ENCODE results near the gene GLRA1. TPM values are rescaled to one million over a fixed set of nuclear protein-coding genes. Genes with fewer than 3 reads are reported as not detected.

The GLRA1 gene
- total and polyA plus RNA-seq, 5 experiments from 2014 or later = not detected

DNA sequence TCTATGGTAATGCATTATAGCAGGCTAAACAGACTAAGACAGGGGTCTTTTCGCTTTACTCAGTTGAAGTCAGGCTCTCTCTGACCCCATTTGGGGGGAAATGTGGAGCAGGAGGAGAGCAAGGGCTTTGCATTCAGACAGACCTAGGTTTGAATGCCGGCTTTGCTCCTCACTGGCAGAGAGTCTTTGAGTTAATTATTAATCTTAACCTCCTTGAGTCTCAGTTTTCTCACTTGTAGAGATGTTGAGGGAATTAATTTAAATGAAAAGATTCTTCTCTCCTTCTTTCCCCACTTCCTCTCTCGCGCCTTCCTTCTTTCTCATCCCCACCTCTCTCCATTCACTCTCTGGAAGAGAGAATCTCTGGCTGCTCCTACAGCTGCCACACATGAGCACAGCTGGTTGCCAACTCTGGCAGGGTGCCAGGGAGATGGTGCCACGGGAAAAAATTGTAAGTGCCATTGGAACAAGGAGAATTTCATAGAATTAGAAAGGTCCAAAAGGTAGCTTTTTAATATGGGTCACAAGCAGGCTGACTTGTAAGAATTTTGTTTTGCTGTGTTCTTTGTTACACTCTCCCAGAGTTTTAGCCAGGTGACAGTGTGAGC lies 25.2 kb upstream of the GLRA1 start:
- Mint-ChIP-seq H3K4me1 (peaks cover 16 to 32% (median 20%) of the 10 kb centered on the region in 4 donors), H3K27me3 (peaks cover 0 to 22% (median 10%) of the 10 kb centered on the region in 5 donors), H3K36me3 (no peaks in the 10 kb centered on the region), H3K9me3 (peaks cover 0 to 3% (median 0%) of the 10 kb centered on the region in 9 donors), H3K4me3 (no peak overlapping the region), H3K27ac (no peak overlapping the region)
- DNase-seq = no peak
- POLR2A ChIA-PET = no interaction called here
- no peak for ATAC-seq

DNA sequence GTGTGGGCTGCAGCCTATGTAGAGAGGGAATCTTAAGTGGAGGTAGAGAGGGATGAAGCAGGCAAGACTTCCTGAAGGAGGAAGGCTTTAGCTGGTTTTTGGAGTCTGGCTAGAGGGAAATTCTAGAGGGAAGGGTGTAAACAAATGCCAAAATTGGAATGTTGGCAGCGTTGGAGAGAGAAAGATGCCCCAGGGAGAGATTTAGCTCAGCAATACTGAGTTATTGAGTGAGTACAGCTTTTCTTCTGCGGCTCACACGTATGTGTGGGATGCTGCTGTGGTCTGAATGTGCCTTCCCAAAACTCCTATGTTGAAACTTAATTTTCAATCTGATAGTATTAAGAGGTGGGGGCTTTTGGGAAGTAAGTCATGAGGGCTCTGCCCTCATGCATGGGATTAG lies 24.5 kb upstream of the GLRA1 start:
- H3K4me3 Mint-ChIP-seq = no peak overlapping the region
- no peak overlapping the region for H3K27ac Mint-ChIP-seq
- POLR2A ChIA-PET = no interaction called here
- peaks cover 10 to 27% (median 15%) of the 10 kb centered on the region in 4 donors for H3K4me1 Mint-ChIP-seq
- no peaks in the 10 kb centered on the region for H3K36me3 Mint-ChIP-seq
- DNase-seq (no peak), ATAC-seq (no peak)
- H3K27me3 Mint-ChIP-seq = peaks cover 0 to 22% (median 10%) of the 10 kb centered on the region in 5 donors
- H3K9me3 Mint-ChIP-seq = peaks cover 0 to 3% (median 0%) of the 10 kb centered on the region in 9 donors

DNA sequence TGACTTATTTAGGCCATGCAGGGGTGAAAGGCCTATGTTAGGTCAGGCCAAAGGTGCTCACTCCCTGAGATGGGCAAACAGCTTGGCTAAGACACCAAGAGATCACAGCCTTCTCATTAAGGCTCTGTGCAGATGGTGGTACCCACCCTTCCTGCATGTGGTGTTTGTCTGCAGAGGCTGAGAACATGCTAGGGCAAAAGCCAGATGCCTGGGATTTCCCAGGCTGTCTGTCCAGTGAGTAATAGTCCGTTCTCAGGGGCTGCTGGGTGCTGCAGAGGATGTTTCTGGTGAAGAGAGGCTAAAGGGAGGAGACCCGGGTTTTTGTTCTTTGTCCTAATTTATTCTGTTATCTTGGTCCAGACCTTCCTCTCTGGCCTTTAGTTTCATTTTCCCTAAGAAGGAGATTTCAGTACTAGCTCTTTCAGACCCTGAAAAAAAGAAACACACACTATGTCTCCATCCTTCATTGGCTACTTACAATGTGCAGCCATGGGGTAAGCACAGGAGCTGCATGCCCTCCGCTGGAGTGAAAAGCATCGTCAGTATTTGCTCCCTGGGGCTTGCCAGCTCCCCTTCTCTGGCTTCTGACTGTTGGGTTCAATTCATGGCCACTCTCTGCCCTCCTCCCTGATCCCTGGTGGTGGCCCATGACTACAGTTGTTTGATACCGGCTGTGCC lies 23.4 kb upstream of the GLRA1 start:
- H3K27ac Mint-ChIP-seq = peak overlapping the region in 1 of 10 donors; percentile 49
- peak overlapping the region in 1 of 10 donors; percentile 15 for H3K4me3 Mint-ChIP-seq
- POLR2A ChIA-PET = no interaction called here
- H3K4me1 Mint-ChIP-seq = peaks cover 10 to 26% (median 13%) of the 10 kb centered on the region in 4 donors
- no peak for ATAC-seq
- H3K9me3 Mint-ChIP-seq = peaks cover 0 to 3% (median 0%) of the 10 kb centered on the region in 9 donors
- DNase-seq = no peak
- H3K36me3 Mint-ChIP-seq = no peaks in the 10 kb centered on the region
- H3K27me3 Mint-ChIP-seq = peaks cover 0 to 22% (median 9%) of the 10 kb centered on the region in 5 donors

DNA sequence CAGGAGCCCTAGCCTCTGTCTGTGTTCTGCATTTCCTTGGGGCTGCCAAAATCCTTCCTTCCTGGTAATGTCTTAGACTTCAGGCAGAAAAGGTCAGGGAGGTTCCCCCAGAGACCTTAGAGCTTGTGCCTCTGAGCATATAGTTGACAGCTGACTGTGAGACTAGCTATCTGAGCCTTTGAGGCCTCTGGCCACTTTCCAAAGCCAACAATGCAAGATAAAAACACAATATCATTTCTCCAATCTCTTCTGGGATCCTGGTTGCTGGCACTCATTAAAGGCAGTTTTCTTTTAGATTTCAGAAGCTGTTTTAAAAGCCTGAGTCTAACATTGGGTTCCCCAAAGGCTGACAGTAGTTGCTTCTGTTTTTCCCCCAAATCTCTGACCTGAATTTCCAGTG lies 13.2 kb upstream of the GLRA1 start:
- Mint-ChIP-seq H3K27me3 (peaks cover 0 to 9% (median 3%) of the 10 kb centered on the region in 5 donors), H3K9me3 (peaks cover 0 to 15% (median 9%) of the 10 kb centered on the region in 9 donors), H3K36me3 (peaks cover 0 to 17% (median 0%) of the 10 kb centered on the region in 3 donors), H3K27ac (no peak overlapping the region), H3K4me1 (no peaks in the 10 kb centered on the region), H3K4me3 (no peak overlapping the region)
- POLR2A ChIA-PET = no interaction called here
- ATAC-seq = no peak
- DNase-seq = no peak

DNA sequence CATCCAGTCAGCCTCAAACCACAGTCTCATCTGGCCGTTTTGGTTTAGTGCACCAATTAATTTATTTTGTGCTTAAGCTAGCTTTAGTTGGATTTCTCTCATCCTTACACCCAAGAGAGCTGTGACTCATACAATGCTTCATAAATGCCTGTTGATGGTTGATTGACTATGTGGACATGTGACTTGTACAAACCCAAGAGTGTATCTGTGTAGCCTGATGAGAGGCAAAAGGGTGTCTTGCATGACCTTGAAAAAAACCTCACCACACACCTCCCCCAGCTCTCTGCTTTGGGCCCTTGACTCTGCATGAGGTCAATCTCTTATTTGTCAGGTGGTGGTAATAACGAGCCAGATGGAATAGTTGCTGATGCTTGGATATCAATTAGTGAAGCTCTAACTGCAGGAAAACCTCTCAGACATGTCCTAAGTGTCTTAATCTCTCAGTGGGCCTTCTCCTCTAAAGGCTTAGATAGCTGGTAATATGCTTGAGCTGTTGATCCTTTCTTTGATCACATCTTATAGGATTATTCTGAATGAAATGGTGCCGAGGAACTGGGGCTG lies 10.6 kb upstream of the GLRA1 start:
- no peak overlapping the region for H3K4me3 Mint-ChIP-seq
- ATAC-seq = no peak
- no peak for DNase-seq
- no peak overlapping the region for H3K27ac Mint-ChIP-seq
- H3K36me3 Mint-ChIP-seq = peaks cover 0 to 33% (median 0%) of the 10 kb centered on the region in 3 donors
- POLR2A ChIA-PET = no interaction called here
- no peaks in the 10 kb centered on the region for H3K4me1 Mint-ChIP-seq
- peaks cover 0 to 9% (median 3%) of the 10 kb centered on the region in 5 donors for H3K27me3 Mint-ChIP-seq
- H3K9me3 Mint-ChIP-seq = peaks cover 14 to 40% (median 27%) of the 10 kb centered on the region in 9 donors

DNA sequence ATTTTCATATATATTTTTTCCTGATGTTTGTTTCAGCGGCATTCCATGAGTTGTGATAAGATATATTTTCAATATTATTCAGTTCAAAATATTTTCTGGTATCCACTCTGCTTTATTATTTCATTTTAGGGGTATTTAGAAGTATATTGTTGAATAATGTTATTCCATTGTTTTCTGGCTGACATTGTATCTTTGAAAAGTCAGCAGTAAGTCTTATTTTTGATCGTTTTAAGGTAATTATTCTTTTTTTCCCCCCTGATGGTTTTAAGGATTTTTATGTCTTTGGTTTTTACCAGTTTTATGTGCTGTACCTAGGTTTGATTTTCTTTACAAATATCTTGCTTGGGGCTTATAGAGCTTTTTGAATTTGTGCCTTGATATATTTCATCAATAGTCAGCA lies 6.6 kb upstream of the GLRA1 start:
- Mint-ChIP-seq H3K27me3 (peaks cover 7 to 27% (median 17%) of the 10 kb centered on the region in 5 donors), H3K4me1 (no peaks in the 10 kb centered on the region), H3K9me3 (peaks cover 14 to 48% (median 32%) of the 10 kb centered on the region in 9 donors), H3K4me3 (no peak overlapping the region), H3K36me3 (peaks cover 0 to 38% (median 3%) of the 10 kb centered on the region in 3 donors), H3K27ac (no peak overlapping the region)
- DNase-seq (no peak), ATAC-seq (no peak)
- POLR2A ChIA-PET = no interaction called here

DNA sequence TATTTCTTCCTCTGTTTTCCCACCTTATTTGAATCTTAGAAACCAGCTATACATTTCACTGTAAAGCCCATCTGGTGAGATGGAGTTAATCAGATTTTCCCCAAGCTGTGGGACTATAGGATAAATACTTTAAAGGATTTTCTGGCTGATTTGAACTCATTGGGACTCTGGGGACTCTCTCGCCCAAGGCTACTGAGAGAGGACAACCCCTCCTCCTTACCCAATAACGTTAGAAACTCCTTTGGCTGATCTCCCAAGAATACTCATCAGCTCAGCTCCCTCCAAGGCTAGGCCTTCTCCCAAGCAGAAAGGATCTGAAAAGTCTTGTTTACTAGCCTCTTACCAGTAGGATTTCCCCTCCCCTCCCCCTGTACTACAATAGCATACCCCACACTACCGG lies 1.5 kb upstream of the GLRA1 start:
- peaks cover 0 to 3% (median 0%) of the 10 kb centered on the region in 4 donors for H3K4me1 Mint-ChIP-seq
- peaks cover 0 to 36% (median 14%) of the 10 kb centered on the region in 9 donors for H3K9me3 Mint-ChIP-seq
- H3K27ac Mint-ChIP-seq = no peak overlapping the region
- DNase-seq (no peak), ATAC-seq (no peak)
- no peak overlapping the region for H3K4me3 Mint-ChIP-seq
- POLR2A ChIA-PET = no interaction called here
- H3K27me3 Mint-ChIP-seq = peaks cover 27 to 60% (median 34%) of the 10 kb centered on the region in 5 donors
- H3K36me3 Mint-ChIP-seq = peaks cover 0 to 21% (median 4%) of the 10 kb centered on the region in 3 donors

DNA sequence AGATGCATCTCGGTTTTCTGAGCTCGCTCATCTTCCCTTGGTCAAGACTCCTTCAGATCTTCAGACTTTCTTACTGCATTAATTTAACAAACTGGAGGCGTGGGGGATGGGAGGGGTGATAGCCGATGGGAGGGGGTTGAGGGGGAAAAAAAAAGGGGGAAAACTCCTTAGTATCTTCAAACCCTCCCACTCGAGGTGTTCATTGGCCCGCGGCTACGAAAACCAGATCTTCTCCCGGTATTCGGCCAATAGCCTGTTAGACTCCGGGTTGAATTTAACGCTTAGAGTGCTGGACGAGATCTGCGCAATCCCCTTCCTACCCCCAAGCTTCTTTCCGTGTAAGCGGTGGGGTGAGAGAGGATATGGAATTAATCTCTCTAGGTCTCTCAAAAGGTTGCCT lies 689 bp upstream of the GLRA1 start:
- H3K27me3 Mint-ChIP-seq = peaks cover 27 to 60% (median 34%) of the 10 kb centered on the region in 5 donors
- peaks cover 0 to 20% (median 4%) of the 10 kb centered on the region in 3 donors for H3K36me3 Mint-ChIP-seq
- H3K4me1 Mint-ChIP-seq = peaks cover 0 to 3% (median 0%) of the 10 kb centered on the region in 4 donors
- DNase-seq (no peak), ATAC-seq (no peak)
- no peak overlapping the region for H3K27ac Mint-ChIP-seq
- H3K9me3 Mint-ChIP-seq = peaks cover 0 to 29% (median 13%) of the 10 kb centered on the region in 9 donors
- POLR2A ChIA-PET = no interaction called here
- no peak overlapping the region for H3K4me3 Mint-ChIP-seq

DNA sequence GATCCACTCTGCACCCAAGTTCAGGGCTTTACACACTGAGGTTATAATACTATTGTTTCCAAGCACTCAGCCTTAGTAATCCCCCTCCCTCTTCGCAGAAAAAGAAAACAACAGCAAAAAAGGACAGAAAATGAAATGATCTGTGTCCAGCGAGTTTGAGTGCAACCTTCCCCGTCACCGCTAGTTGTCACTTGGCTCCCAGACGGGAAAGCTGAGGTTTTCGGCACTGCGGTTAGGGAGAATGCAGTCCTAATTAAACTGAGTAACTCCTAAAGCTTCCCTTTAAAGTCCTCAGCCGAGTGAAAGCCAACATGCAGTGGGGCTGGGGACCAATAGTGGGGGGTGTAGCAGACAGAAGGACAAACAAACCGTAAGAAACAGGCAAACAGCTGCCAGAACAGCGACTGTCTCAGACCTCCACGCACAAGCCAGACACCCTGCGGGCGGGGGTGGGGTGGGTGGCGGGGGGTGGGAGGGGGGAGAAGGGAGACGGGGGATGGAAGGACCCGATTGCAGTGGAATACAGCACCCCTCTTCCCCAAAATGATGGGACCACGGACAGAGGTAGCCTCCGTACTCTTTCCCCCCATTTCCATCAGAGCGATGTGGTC lies 680 bp downstream of the GLRA1 start:
- Mint-ChIP-seq H3K9me3 (peaks cover 0 to 24% (median 13%) of the 10 kb centered on the region in 9 donors), H3K36me3 (peaks cover 0 to 20% (median 2%) of the 10 kb centered on the region in 3 donors), H3K27ac (no peak overlapping the region), H3K4me1 (peaks cover 0 to 3% (median 0%) of the 10 kb centered on the region in 4 donors), H3K27me3 (peaks cover 30 to 60% (median 36%) of the 10 kb centered on the region in 5 donors), H3K4me3 (no peak overlapping the region)
- ATAC-seq = no peak
- DNase-seq = no peak
- POLR2A ChIA-PET = interaction anchor here (0.9 kb wide), 1 partner anchor 56 kb away, joined by 3 read pairs; no protein-coding TSS in a partner anchor

DNA sequence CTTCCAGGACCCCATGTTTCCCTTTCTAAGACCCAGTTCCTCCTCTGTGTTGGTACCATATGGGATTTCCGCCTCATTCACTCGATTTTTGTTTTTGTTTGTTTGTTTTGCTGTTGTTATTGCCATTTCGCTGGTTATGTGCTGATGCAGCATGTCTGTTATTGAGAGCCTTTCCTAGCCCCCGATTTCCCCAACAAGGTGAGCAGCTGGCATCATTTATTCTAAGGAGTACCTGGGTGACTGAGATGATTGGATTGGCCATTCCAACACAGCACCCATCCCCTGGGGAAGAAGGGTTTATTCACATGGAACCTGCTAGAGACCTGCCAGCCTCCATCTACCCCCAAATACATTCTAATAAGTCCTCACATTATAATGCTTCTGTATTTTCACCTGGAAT lies 2.7 kb downstream of the GLRA1 start:
- POLR2A ChIA-PET = no interaction called here
- peaks cover 0 to 3% (median 0%) of the 10 kb centered on the region in 4 donors for H3K4me1 Mint-ChIP-seq
- no peak for ATAC-seq
- H3K36me3 Mint-ChIP-seq = peaks cover 0 to 15% (median 2%) of the 10 kb centered on the region in 3 donors
- no peak overlapping the region for H3K4me3 Mint-ChIP-seq
- DNase-seq = no peak
- H3K27me3 Mint-ChIP-seq = peaks cover 21 to 49% (median 31%) of the 10 kb centered on the region in 5 donors
- H3K27ac Mint-ChIP-seq = no peak overlapping the region
- H3K9me3 Mint-ChIP-seq = peaks cover 0 to 22% (median 12%) of the 10 kb centered on the region in 9 donors

DNA sequence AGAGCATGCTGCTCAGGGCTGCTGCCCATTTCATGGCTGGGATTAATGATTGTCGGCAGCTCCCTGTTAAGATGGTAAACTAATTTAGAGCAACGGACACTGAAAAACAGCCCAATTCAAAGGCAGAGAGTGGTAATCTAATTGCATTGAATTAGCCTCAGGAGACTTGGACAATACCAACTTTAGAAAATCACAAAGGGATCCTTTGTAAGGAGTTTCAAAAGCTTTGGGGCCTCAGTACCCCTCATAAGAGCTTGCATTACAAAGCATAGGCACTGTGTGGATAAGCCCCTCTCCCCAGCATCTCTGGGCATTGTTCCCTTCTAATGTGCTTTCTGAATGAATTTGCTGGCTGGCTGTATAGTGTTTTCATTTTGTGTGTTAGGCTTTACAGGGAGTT lies 6.7 kb downstream of the GLRA1 start:
- ATAC-seq (no peak), DNase-seq (no peak)
- H3K9me3 Mint-ChIP-seq = peaks cover 0 to 9% (median 0%) of the 10 kb centered on the region in 9 donors
- peaks cover 0 to 13% (median 0%) of the 10 kb centered on the region in 3 donors for H3K36me3 Mint-ChIP-seq
- peaks cover 0 to 2% (median 0%) of the 10 kb centered on the region in 4 donors for H3K4me1 Mint-ChIP-seq
- POLR2A ChIA-PET = no interaction called here
- H3K27ac Mint-ChIP-seq = no peak overlapping the region
- no peak overlapping the region for H3K4me3 Mint-ChIP-seq
- peaks cover 14 to 33% (median 18%) of the 10 kb centered on the region in 5 donors for H3K27me3 Mint-ChIP-seq

DNA sequence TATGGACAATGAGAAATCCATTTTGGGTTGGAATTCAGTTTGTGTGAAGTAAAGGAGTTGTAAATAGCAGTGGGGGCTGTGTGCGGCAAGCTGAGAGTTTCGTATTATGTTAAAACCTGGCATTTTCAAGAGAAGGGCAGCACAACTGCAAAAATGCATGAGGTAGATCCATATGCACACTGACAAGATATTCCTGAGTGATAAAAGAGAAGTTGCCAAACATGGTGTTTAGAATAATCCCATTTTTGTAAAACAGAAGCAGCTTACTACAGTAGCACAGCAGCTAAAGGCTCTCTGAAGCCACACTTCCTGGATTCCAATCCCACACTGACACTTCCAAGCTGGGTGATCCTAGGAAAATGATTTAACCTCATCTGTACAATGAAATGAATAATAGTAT lies 11.2 kb downstream of the GLRA1 start:
- peaks cover 0 to 21% (median 9%) of the 10 kb centered on the region in 5 donors for H3K27me3 Mint-ChIP-seq
- no peaks in the 10 kb centered on the region for H3K9me3 Mint-ChIP-seq
- POLR2A ChIA-PET = no interaction called here
- H3K27ac Mint-ChIP-seq = no peak overlapping the region
- no peak overlapping the region for H3K4me3 Mint-ChIP-seq
- no peaks in the 10 kb centered on the region for H3K36me3 Mint-ChIP-seq
- DNase-seq = no peak
- ATAC-seq = no peak
- peaks cover 0 to 2% (median 0%) of the 10 kb centered on the region in 4 donors for H3K4me1 Mint-ChIP-seq

Measured in naive thymus-derived CD8-positive, alpha-beta T cell (primary cell).